Fibroblast of lung (primary cell): Measurements from ENCODE around the gene TLR8.

Experiments
- EZH2 ChIP-seq: IDR thresholded peaks from 2 replicates; pipeline ENCODE4 v1.5.1; 2012; ENCODE audit warnings: low read length, control low read depth, mild to moderate bottlenecking; ENCODE audit errors: missing control alignments
- TF ChIP-seq, protein P1 (sequence below), 2 donors: IDR thresholded peaks in 1 of 2; conservative IDR thresholded peaks in 1 of 2; 1 replicate in 1 of 2; 2 replicates in 1 of 2; pipeline ENCODE4 v1.5.1; 2011 to 2012; ENCODE audit warnings: low read length in 2 of 2, control low read depth in 1 of 2, inconsistent platforms in 1 of 2, low read depth in 1 of 2, mild to moderate bottlenecking in 1 of 2

DNA sequence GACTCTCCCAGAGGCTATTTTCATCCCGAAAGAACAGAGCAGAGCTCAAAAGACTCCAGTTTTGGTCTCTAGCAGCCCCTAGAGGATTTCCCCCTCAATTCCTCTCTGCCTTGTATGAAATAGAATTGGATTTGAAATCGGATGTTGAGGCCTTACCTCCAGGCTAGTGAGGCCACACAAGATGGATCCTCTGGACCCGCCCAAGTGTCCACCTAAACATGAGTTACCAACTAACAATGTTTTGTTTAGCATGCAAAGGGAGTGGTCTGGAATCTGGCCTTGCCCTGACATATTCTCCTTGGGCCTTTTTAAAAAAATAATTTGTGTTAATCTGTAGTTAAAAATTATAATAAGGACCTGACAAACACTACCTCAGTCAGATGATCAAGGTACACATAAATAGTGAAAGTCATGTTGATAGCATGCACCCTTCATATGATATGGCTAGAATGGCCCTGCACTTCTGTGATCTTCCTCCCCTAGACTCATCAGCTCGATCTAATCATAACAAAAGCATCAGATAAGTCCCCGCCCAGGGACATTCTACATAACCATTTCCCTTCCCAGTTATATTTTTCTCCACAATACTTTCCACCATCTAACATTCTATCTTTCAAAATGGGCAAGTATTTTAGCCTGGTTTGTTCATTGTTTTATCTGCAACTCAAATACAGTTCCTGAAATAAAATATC, 6.5 kb downstream of the TLR8 start:
- TF ChIP-seq, protein P1, sequence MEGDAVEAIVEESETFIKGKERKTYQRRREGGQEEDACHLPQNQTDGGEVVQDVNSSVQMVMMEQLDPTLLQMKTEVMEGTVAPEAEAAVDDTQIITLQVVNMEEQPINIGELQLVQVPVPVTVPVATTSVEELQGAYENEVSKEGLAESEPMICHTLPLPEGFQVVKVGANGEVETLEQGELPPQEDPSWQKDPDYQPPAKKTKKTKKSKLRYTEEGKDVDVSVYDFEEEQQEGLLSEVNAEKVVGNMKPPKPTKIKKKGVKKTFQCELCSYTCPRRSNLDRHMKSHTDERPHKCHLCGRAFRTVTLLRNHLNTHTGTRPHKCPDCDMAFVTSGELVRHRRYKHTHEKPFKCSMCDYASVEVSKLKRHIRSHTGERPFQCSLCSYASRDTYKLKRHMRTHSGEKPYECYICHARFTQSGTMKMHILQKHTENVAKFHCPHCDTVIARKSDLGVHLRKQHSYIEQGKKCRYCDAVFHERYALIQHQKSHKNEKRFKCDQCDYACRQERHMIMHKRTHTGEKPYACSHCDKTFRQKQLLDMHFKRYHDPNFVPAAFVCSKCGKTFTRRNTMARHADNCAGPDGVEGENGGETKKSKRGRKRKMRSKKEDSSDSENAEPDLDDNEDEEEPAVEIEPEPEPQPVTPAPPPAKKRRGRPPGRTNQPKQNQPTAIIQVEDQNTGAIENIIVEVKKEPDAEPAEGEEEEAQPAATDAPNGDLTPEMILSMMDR (conservative IDR thresholded peaks at IDR 0.05 in 1 of 2, IDR thresholded peaks at IDR 0.05 in 1 of 2; ENCODE audit: low read depth in 1 of 2, low read length in 2 of 2) = no peak
- no peak for TF ChIP-seq EZH2
